Sigmoid colon (tissue), 4 donors: ENCODE measurements around the gene KIAA1217.

ENCODE experiments used
- EP300 ChIP-seq, 4 donors: sonication (generic); formaldehyde crosslinking; IDR thresholded peaks; one replicate each; pipeline ENCODE4 v1.6.1; 2017; ENCODE audit warnings: antibody characterized with exemption in 4 of 4
- POLR2A ChIP-seq, 2 donors: fragments of 450-650 bp; IDR thresholded peaks; one replicate each; pipeline ENCODE4 v1.6.1; 2016; ENCODE audit warnings: antibody characterized with exemption in 2 of 2, mild to moderate bottlenecking in 2 of 2, moderate library complexity in 2 of 2
- TF ChIP-seq, protein P1 (sequence below), 4 experiments: fragments of 450-650 bp in 3 of 4; fragments of 200-600 bp in 1 of 4; IDR thresholded peaks; one replicate each; pipeline ENCODE4 v1.5.1; 2016 to 2019; ENCODE audit warnings: antibody characterized with exemption in 4 of 4, mild to moderate bottlenecking in 3 of 4, moderate library complexity in 2 of 4

DNA sequence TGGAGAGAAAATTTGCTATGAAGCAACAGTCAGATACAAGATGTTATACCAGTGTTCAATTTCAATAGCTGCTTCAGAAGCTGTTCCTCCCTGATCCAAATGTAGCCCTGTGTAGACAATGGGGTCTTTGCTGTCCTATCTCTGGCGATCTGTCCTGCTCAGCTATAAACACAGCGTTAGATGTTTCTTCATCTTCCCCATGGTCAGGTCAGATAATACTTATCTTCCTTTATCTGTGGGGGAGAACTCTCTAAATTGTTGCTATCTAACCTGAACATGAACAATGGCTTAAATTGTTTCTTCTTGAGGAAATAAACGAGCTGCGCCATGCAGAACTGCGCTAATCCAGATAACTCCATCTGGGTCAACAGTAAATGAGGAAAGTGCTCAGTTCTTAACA, 15.6 kb upstream of the KIAA1217 start:
- TF ChIP-seq, protein P1, sequence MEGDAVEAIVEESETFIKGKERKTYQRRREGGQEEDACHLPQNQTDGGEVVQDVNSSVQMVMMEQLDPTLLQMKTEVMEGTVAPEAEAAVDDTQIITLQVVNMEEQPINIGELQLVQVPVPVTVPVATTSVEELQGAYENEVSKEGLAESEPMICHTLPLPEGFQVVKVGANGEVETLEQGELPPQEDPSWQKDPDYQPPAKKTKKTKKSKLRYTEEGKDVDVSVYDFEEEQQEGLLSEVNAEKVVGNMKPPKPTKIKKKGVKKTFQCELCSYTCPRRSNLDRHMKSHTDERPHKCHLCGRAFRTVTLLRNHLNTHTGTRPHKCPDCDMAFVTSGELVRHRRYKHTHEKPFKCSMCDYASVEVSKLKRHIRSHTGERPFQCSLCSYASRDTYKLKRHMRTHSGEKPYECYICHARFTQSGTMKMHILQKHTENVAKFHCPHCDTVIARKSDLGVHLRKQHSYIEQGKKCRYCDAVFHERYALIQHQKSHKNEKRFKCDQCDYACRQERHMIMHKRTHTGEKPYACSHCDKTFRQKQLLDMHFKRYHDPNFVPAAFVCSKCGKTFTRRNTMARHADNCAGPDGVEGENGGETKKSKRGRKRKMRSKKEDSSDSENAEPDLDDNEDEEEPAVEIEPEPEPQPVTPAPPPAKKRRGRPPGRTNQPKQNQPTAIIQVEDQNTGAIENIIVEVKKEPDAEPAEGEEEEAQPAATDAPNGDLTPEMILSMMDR (IDR thresholded peaks at IDR 0.05): no peak
- no peak for TF ChIP-seq EP300 (IDR thresholded peaks at IDR 0.05)
- TF ChIP-seq POLR2A (IDR thresholded peaks at IDR 0.05): no peak
